Prostate gland (tissue), 2 donors: ENCODE results near the gene NOXA1. TPM values are rescaled to one million over a fixed set of nuclear protein-coding genes. Genes with fewer than 3 reads are reported as not detected.

Experiments used
- DNase-seq: peaks from one replicate; pipeline ENCODE4 v3.0.0-alpha.2; 2019; ENCODE audit warnings: low spot score
- H3K27ac ChIP-seq, 2 donors: fragments of 200-600 bp; sonication (generic); 2 replicates each; pipeline ENCODE4 v1.5.1; 2017 to 2019
- H3K27me3 ChIP-seq: fragments of 200-600 bp; sonication (generic); replicated peaks from 2 replicates; pipeline ENCODE4 v1.5.1; 2019; ENCODE audit not compliant: insufficient read depth
- H3K36me3 ChIP-seq, 2 donors: fragments of 200-600 bp; sonication (generic); 1 replicate in 1 of 2; 2 replicates in 1 of 2; pipeline versions ENCODE4 v1.5.1 to v1.8.1; 2017 to 2019
- H3K4me1 ChIP-seq: fragments of 200-600 bp; sonication (generic); replicated peaks from 2 replicates; pipeline ENCODE4 v1.5.1; 2019
- H3K4me3 ChIP-seq, 2 donors: fragments of 200-600 bp; sonication (generic); 2 replicates each; pipeline ENCODE4 v1.5.1; 2017 to 2019
- H3K9me3 ChIP-seq: fragments of 200-600 bp; sonication (generic); 2 replicates; pipeline ENCODE4 v1.5.1; 2017
- CTCF ChIP-seq, 4 experiments: fragments of 200-600 bp in 2 of 4; fragments of 450-650 bp in 2 of 4; sonication (generic) in 2 of 4; IDR thresholded peaks; 1 replicate in 3 of 4; 2 replicates in 1 of 4; pipeline ENCODE4 v1.5.1; 2016 to 2019; ENCODE audit warnings: antibody characterized with exemption in 4 of 4, mild to moderate bottlenecking in 2 of 4, moderate library complexity in 2 of 4
- POLR2A ChIP-seq: fragments of 450-650 bp; IDR thresholded peaks from one replicate; pipeline ENCODE4 v1.6.1; 2016; ENCODE audit warnings: antibody characterized with exemption, mild to moderate bottlenecking
- POLR2AphosphoS5 ChIP-seq: sonication (generic); formaldehyde crosslinking; IDR thresholded peaks from one replicate; pipeline ENCODE4 v1.6.1; 2017; ENCODE audit warnings: antibody characterized with exemption
- WGBS: methylation state at CpG from one replicate; pipeline ENCODE4 v1.1.5; 2018; 5-methylcytosine and 5-hydroxymethylcytosine counted together
- intact Hi-C: fragments of 100-400 bp; cut with DNase I; formaldehyde crosslinking; loops from one replicate; pipeline ENCODE4 v1.14.2; 2022
- total RNA-seq, 2 donors: library from RNA; depleted of rRNA; stranded (reverse); fragments of >200 nt; gene quantifications; one replicate each; pipeline ENCODE4 v1.1.0, GENCODE V29; 2016

Gene NOXA1
- total RNA-seq, 2 donors from 2014 or later: 7.5 to 17.1 TPM

GRCh38 chr9:137388589-137389427 is 34.4 kb upstream of the NOXA1 start:
- Histone ChIP-seq H3K27me3 (no peaks in the 10 kb centered on the region), H3K4me1 (no peaks in the 10 kb centered on the region), H3K36me3 (no peaks in the 10 kb centered on the region), H3K9me3 (no peaks in the 10 kb centered on the region), H3K27ac (no peak overlapping the region), H3K4me3 (no peak overlapping the region)
- intact Hi-C loops: no loop called here
- WGBS: 90% methylated on average over 40 of the region's 47 CpGs
- no peak for TF ChIP-seq CTCF (IDR thresholded peaks at IDR 0.05)
- no peak for TF ChIP-seq POLR2A
- no peak for TF ChIP-seq POLR2AphosphoS5
- no peak for DNase-seq

DNA sequence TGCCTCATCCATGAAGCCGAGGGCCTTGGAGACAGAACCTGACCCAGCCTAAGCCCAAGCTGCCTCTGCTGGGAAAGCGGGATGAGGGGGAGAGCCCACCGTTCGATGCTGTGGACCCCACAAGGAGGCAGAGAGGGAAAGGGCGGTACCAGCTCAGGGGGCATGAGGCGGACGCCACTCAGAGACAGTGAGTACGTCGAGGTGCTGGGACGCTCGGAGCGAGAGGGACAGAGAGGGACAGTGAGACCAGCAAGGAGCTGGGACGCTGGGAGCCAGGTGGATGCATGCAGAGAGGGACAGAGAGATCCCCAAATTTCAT is 33.8 kb upstream of the NOXA1 start:
- H3K27me3 ChIP-seq: no peaks in the 10 kb centered on the region
- intact Hi-C loops: no loop called here
- no peak for TF ChIP-seq POLR2A
- no peak for TF ChIP-seq CTCF (IDR thresholded peaks at IDR 0.05)
- H3K4me3 ChIP-seq: no peak overlapping the region
- no peak overlapping the region for H3K27ac ChIP-seq
- no peaks in the 10 kb centered on the region for H3K4me1 ChIP-seq
- DNase-seq: no peak
- no peaks in the 10 kb centered on the region for H3K36me3 ChIP-seq
- WGBS: 91% methylated on average over 13 of the region's 13 CpGs
- H3K9me3 ChIP-seq: no peaks in the 10 kb centered on the region

DNA sequence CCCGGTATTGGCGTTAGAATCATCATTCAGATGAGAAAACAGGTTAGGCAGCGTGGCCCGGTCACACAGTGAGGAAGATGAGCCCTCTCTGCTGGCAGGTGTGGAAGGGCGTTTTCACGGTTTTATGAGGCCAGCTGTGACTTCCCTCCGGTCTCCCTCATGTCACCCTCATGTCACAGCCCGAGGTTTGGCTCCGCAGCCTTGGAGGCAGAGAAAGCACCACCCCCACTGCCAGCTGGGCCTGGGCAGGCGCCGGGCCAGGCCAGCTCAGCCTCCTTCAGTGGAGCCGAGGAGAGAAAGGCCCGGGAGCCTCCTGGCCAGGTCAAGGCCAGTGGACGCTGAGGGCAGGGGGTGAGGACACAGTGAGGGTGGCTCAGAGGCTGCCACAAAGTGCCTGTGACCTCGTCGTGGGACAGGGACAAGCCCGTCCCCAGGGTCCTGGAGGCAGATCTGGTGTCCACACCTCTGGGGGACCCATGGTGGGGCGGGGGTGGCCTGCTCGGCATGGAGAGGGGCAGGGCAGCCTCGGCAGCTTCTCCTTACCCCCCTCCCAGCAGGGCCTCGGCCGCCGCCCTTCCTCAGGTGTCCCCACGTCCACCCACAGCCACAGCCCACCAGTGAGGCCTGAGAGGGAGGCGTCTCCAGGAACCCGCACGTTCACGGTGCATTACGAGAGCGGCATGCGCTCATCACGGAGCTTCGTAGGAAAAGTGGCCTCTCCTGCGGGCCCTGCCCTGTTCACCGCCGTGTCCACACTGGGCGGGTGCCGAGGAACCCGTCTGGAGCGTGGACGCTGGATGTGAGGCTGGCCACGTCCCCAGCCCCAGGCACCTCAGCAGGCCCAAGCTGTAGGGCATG is 32.4 kb upstream of the NOXA1 start:
- Histone ChIP-seq H3K9me3 (no peaks in the 10 kb centered on the region), H3K36me3 (no peaks in the 10 kb centered on the region), H3K27me3 (no peaks in the 10 kb centered on the region), H3K4me1 (no peaks in the 10 kb centered on the region), H3K4me3 (no peak overlapping the region), H3K27ac (peak overlapping the region in 1 of 2 donors; percentile 6)
- 71% methylated on average over 40 of the region's 42 CpGs for WGBS
- intact Hi-C loops: no loop called here
- peak; percentile 37 for DNase-seq
- TF ChIP-seq CTCF (IDR thresholded peaks at IDR 0.05) (no peak), POLR2AphosphoS5 (peak; percentile 34), POLR2A (no peak)

DNA sequence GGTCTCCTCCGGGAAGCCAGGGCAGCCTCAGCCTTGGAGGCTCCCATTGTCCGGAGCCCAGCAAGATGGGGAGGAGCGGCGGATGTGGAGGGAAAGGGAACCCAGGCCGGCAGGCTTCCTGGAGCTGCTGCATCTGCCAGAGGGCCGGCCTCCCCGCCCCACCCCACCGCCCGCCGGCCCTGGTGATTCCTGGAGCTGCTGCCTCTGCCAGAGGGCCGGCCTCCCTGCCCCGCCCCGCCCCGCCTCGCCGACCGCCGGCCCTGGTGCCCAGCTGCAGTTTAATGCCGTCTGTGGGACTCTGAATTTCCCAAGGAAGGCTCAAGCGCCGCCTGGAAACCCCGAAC is 31.8 kb upstream of the NOXA1 start:
- Histone ChIP-seq H3K36me3 (no peaks in the 10 kb centered on the region), H3K9me3 (no peaks in the 10 kb centered on the region), H3K27me3 (no peaks in the 10 kb centered on the region), H3K4me3 (no peak overlapping the region), H3K27ac (peak overlapping the region in 1 of 2 donors; percentile 6), H3K4me1 (no peaks in the 10 kb centered on the region)
- TF ChIP-seq CTCF (IDR thresholded peaks at IDR 0.05) (no peak), POLR2A (no peak), POLR2AphosphoS5 (no peak)
- intact Hi-C loops: no loop called here
- WGBS: 69% methylated on average over 20 of the region's 22 CpGs
- no peak for DNase-seq
